ENCODE results near the gene TFG.

Gene TFG

DNA sequence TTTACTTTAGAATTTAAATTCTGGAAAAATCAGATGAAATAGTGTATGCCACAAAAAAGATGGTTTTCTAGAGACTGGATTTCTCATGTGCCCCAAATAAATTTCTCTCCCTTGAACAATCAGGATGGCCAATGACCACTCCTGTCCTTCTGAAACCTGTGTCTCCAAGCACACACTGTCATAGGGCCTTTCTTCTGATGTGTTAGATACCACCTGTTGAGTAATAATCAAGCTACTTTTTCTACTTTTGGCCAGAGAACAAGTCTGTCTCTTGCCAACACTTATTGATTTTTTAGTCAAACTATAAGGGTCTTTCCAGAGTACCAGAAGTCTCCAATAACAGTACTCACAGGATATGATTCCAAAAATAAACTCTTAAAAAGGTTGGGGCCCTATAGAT is 16.1 kb upstream of the TFG start:
- Histone ChIP-seq H3K27me3 (ENCODE audit: control insufficient read depth, insufficient read depth, low read length) (no peaks in the 10 kb centered on the region), H3K9me3 (ENCODE audit: control insufficient read depth, insufficient read depth, low read length) (no peaks in the 10 kb centered on the region), H3K4me1 (ENCODE audit: control insufficient read depth, insufficient read depth, low read length) (no peaks in the 10 kb centered on the region), H3K27ac (ENCODE audit: low read depth, low read length) (no peak overlapping the region), H3K36me3 (ENCODE audit: control insufficient read depth, insufficient read depth, low read length) (no peaks in the 10 kb centered on the region), H3K4me3 (ENCODE audit: low read depth, low read length) (no peak overlapping the region), H3K9ac (ENCODE audit: low read depth, low read length) (no peak overlapping the region)

GRCh38 chr3:100695696-100696095 is 13.6 kb upstream of the TFG start:
- Histone ChIP-seq H3K4me3 (ENCODE audit: low read depth, low read length) (no peak overlapping the region), H3K36me3 (ENCODE audit: control insufficient read depth, insufficient read depth, low read length) (no peaks in the 10 kb centered on the region), H3K27ac (ENCODE audit: low read depth, low read length) (no peak overlapping the region), H3K27me3 (ENCODE audit: control insufficient read depth, insufficient read depth, low read length) (no peaks in the 10 kb centered on the region), H3K9me3 (ENCODE audit: control insufficient read depth, insufficient read depth, low read length) (no peaks in the 10 kb centered on the region), H3K9ac (ENCODE audit: low read depth, low read length) (no peak overlapping the region), H3K4me1 (ENCODE audit: control insufficient read depth, insufficient read depth, low read length) (no peaks in the 10 kb centered on the region)

GRCh38 chr3:100696161-100696560 is 13.1 kb upstream of the TFG start:
- H3K27me3 ChIP-seq (ENCODE audit: control insufficient read depth, insufficient read depth, low read length), result no peaks in the 10 kb centered on the region

GRCh38 chr3:100697172-100697571 is 12.1 kb upstream of the TFG start:
- Histone ChIP-seq H3K27me3 (ENCODE audit: control insufficient read depth, insufficient read depth, low read length) (no peaks in the 10 kb centered on the region), H3K36me3 (ENCODE audit: control insufficient read depth, insufficient read depth, low read length) (no peaks in the 10 kb centered on the region), H3K9me3 (ENCODE audit: control insufficient read depth, insufficient read depth, low read length) (no peaks in the 10 kb centered on the region), H3K4me1 (ENCODE audit: control insufficient read depth, insufficient read depth, low read length) (no peaks in the 10 kb centered on the region), H3K9ac (ENCODE audit: low read depth, low read length) (no peak overlapping the region), H3K27ac (ENCODE audit: low read depth, low read length) (no peak overlapping the region), H3K4me3 (ENCODE audit: low read depth, low read length) (no peak overlapping the region)

More at GRCh38 chr3:100696161-100696560, 13.1 kb upstream of the TFG start:
- Histone ChIP-seq H3K9ac (ENCODE audit: low read depth, low read length) (no peak overlapping the region), H3K9me3 (ENCODE audit: control insufficient read depth, insufficient read depth, low read length) (no peaks in the 10 kb centered on the region), H3K27ac (ENCODE audit: low read depth, low read length) (no peak overlapping the region), H3K4me3 (ENCODE audit: low read depth, low read length) (no peak overlapping the region), H3K4me1 (ENCODE audit: control insufficient read depth, insufficient read depth, low read length) (no peaks in the 10 kb centered on the region), H3K36me3 (ENCODE audit: control insufficient read depth, insufficient read depth, low read length) (no peaks in the 10 kb centered on the region)

GRCh38 chr3:100697723-100698285 is 11.5 kb upstream of the TFG start:
- no peak overlapping the region for H3K27ac ChIP-seq (ENCODE audit: low read depth, low read length)
- H3K9ac ChIP-seq (ENCODE audit: low read depth, low read length), result no peak overlapping the region
- no peaks in the 10 kb centered on the region for H3K9me3 ChIP-seq (ENCODE audit: control insufficient read depth, insufficient read depth, low read length)
- no peaks in the 10 kb centered on the region for H3K36me3 ChIP-seq (ENCODE audit: control insufficient read depth, insufficient read depth, low read length)
- H3K4me1 ChIP-seq (ENCODE audit: control insufficient read depth, insufficient read depth, low read length), result no peaks in the 10 kb centered on the region
- no peak overlapping the region for H3K4me3 ChIP-seq (ENCODE audit: low read depth, low read length)
- no peaks in the 10 kb centered on the region for H3K27me3 ChIP-seq (ENCODE audit: control insufficient read depth, insufficient read depth, low read length)

DNA sequence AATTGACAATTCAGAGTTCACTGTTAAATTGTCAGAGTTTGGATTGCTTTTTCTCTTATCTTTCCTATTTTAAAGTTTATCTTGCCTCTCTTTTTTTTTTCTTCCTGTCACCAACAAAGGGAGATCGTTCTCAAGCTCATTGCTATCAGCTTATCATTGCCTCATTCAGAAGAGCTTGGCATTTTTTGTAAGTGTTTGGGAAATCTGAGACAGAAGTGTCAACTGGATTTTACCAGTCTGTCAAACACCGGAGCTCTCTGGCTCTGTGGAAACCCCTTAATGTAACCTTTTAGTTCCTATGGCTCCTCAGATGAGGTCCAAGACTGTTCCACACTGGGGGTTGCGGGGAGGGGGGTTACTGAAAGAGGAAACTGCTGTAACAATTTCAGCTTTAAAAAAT is 10.6 kb upstream of the TFG start:
- Histone ChIP-seq H3K9me3 (ENCODE audit: control insufficient read depth, insufficient read depth, low read length) (no peaks in the 10 kb centered on the region), H3K36me3 (ENCODE audit: control insufficient read depth, insufficient read depth, low read length) (no peaks in the 10 kb centered on the region), H3K4me3 (ENCODE audit: low read depth, low read length) (no peak overlapping the region), H3K27ac (ENCODE audit: low read depth, low read length) (no peak overlapping the region), H3K27me3 (ENCODE audit: control insufficient read depth, insufficient read depth, low read length) (no peaks in the 10 kb centered on the region), H3K9ac (ENCODE audit: low read depth, low read length) (no peak overlapping the region), H3K4me1 (ENCODE audit: control insufficient read depth, insufficient read depth, low read length) (no peaks in the 10 kb centered on the region)

DNA sequence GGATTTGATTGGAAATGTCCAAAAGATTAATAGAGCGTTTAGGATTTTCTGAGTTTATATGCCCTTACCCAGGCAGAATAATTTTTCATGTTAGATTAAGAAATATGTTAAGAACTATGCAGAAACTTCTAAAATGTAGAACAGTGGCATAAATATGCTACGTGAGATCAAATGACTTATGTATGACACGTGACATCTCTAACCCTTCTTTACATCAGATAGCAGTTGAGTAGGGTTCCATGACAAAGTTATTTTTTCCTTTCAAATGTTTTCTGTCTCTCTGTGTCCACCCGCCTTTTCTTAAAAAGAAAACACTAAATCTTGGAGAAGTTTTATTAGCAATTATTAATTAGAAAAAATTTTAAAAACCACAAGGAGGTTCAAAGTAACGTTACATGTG is 8.6 kb upstream of the TFG start:
- Histone ChIP-seq H3K9ac (ENCODE audit: low read depth, low read length) (no peak overlapping the region), H3K27me3 (ENCODE audit: control insufficient read depth, insufficient read depth, low read length) (peaks cover 5% of the 10 kb centered on the region; the same call in 1 of the 2 replicates), H3K4me1 (ENCODE audit: control insufficient read depth, insufficient read depth, low read length) (no peaks in the 10 kb centered on the region), H3K4me3 (ENCODE audit: low read depth, low read length) (no peak overlapping the region), H3K27ac (ENCODE audit: low read depth, low read length) (no peak overlapping the region), H3K36me3 (ENCODE audit: control insufficient read depth, insufficient read depth, low read length) (no peaks in the 10 kb centered on the region), H3K9me3 (ENCODE audit: control insufficient read depth, insufficient read depth, low read length) (no peaks in the 10 kb centered on the region)

GRCh38 chr3:100702082-100702979 is 7.0 kb upstream of the TFG start:
- no peaks in the 10 kb centered on the region for H3K36me3 ChIP-seq (ENCODE audit: control insufficient read depth, insufficient read depth, low read length)
- H3K9me3 ChIP-seq (ENCODE audit: control insufficient read depth, insufficient read depth, low read length), result no peaks in the 10 kb centered on the region
- H3K9ac ChIP-seq (ENCODE audit: low read depth, low read length), result no peak overlapping the region
- H3K4me3 ChIP-seq (ENCODE audit: low read depth, low read length), result no peak overlapping the region
- H3K27ac ChIP-seq (ENCODE audit: low read depth, low read length), result no peak overlapping the region
- H3K4me1 ChIP-seq (ENCODE audit: control insufficient read depth, insufficient read depth, low read length), result no peaks in the 10 kb centered on the region
- peaks cover 22% of the 10 kb centered on the region for H3K27me3 ChIP-seq (ENCODE audit: control insufficient read depth, insufficient read depth, low read length)

GRCh38 chr3:100702980-100703345 is 6.3 kb upstream of the TFG start:
- H3K27me3 ChIP-seq (ENCODE audit: control insufficient read depth, insufficient read depth, low read length), result peaks cover 28% of the 10 kb centered on the region
- H3K36me3 ChIP-seq (ENCODE audit: control insufficient read depth, insufficient read depth, low read length), result no peaks in the 10 kb centered on the region
- H3K9me3 ChIP-seq (ENCODE audit: control insufficient read depth, insufficient read depth, low read length), result no peaks in the 10 kb centered on the region
- H3K4me3 ChIP-seq (ENCODE audit: low read depth, low read length), result no peak overlapping the region
- H3K4me1 ChIP-seq (ENCODE audit: control insufficient read depth, insufficient read depth, low read length), result no peaks in the 10 kb centered on the region
- no peak overlapping the region for H3K9ac ChIP-seq (ENCODE audit: low read depth, low read length)
- H3K27ac ChIP-seq (ENCODE audit: low read depth, low read length), result no peak overlapping the region

DNA sequence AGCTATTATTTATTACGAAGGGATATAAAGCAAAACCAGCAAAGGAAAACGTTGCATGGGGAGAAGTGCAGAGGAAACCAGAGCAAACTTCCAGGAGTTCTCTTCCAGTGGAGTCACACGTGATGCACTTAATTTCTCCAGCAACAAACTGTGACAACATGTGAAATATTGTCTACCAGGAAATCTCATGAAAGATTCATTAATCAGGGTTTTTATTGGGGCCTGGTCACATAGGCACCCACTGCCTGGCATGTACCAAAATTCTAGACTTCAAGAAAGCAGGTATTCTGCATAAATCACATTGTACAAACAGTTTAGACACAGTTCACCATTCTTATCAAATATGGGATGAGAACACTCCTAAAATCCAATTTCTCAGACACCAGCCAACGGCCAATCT is 5.4 kb upstream of the TFG start:
- Histone ChIP-seq H3K4me3 (ENCODE audit: low read depth, low read length) (no peak overlapping the region), H3K9me3 (ENCODE audit: control insufficient read depth, insufficient read depth, low read length) (no peaks in the 10 kb centered on the region), H3K27ac (ENCODE audit: low read depth, low read length) (no peak overlapping the region), H3K36me3 (ENCODE audit: control insufficient read depth, insufficient read depth, low read length) (no peaks in the 10 kb centered on the region), H3K27me3 (ENCODE audit: control insufficient read depth, insufficient read depth, low read length) (peaks cover 29% of the 10 kb centered on the region), H3K9ac (ENCODE audit: low read depth, low read length) (no peak overlapping the region), H3K4me1 (ENCODE audit: control insufficient read depth, insufficient read depth, low read length) (peaks cover 4% of the 10 kb centered on the region; the same call in 1 of the 2 replicates)

- H3K4me1 ChIP-seq (ENCODE audit: control insufficient read depth, insufficient read depth, low read length), result peaks cover 5% of the 10 kb centered on the region; the same call in 1 of the 2 replicates
- peaks cover 29% of the 10 kb centered on the region for H3K27me3 ChIP-seq (ENCODE audit: control insufficient read depth, insufficient read depth, low read length)
- H3K36me3 ChIP-seq (ENCODE audit: control insufficient read depth, insufficient read depth, low read length), result 0 out of 2 replicates have a peak, but pooled peaks cover 1% of the 10 kb centered on the region
- no peak overlapping the region for H3K4me3 ChIP-seq (ENCODE audit: low read depth, low read length)
- H3K9me3 ChIP-seq (ENCODE audit: control insufficient read depth, insufficient read depth, low read length), result no peaks in the 10 kb centered on the region
- no peak overlapping the region for H3K27ac ChIP-seq (ENCODE audit: low read depth, low read length)
- no peak overlapping the region for H3K9ac ChIP-seq (ENCODE audit: low read depth, low read length)
Observed at GRCh38 chr3:100706365-100706764, 2.9 kb upstream of the TFG start.

All from HUES48 (cell line).